T-helper 2 cell treated with Interferon-gamma antibody and Interleukin-4, amounts not matched to agents 5 μg/mL and 100 μg/mL, for 36 hours (primary cell): ENCODE data around the gene AP4S1.
"Not testable (repeated sequence)": the region's sequence is repeated elsewhere in the genome, so short reads cannot be mapped to it uniquely, and the experiment has no call there.

Experiments used
- DNase-seq: peaks from one replicate; pipeline ENCODE4 v3.0.0; 2021; ENCODE audit warnings: low spot score
- H3K27ac Mint-ChIP-seq: one replicate; pipeline ENCODE4 v1.8.0; 2021; ENCODE audit warnings: mild to moderate bottlenecking, mixed read lengths
- H3K27me3 Mint-ChIP-seq: one replicate; pipeline ENCODE4 v1.8.0; 2021; ENCODE audit warnings: low read depth, mixed read lengths
- H3K36me3 Mint-ChIP-seq: one replicate; pipeline ENCODE4 v1.8.0; 2021; ENCODE audit warnings: low read depth, mixed read lengths
- H3K4me1 Mint-ChIP-seq: one replicate; pipeline ENCODE4 v1.8.0; 2021; ENCODE audit warnings: low read depth, mixed read lengths
- H3K4me3 Mint-ChIP-seq: one replicate; pipeline ENCODE4 v1.8.0; 2022; ENCODE audit warnings: mild to moderate bottlenecking, moderate library complexity, mixed read lengths
- H3K9me3 Mint-ChIP-seq: one replicate; pipeline ENCODE4 v1.8.0; 2021; ENCODE audit warnings: mixed read lengths

The AP4S1 gene

GRCh38 chr14:31070431-31070830 is 45.0 kb downstream of the AP4S1 start:
- H3K4me3 Mint-ChIP-seq: no peak overlapping the region

GRCh38 chr14:31071151-31071550 is 45.7 kb downstream of the AP4S1 start:
- Mint-ChIP-seq H3K36me3 (peaks cover 4% of the 10 kb centered on the region), H3K4me1 (no peaks in the 10 kb centered on the region), H3K27ac (no peak overlapping the region), H3K9me3 (no peaks in the 10 kb centered on the region), H3K27me3 (no peaks in the 10 kb centered on the region), H3K4me3 (no peak overlapping the region)
- no peak for DNase-seq

More at GRCh38 chr14:31070431-31070830, 45.0 kb downstream of the AP4S1 start:
- no peaks in the 10 kb centered on the region for H3K9me3 Mint-ChIP-seq
- H3K27me3 Mint-ChIP-seq: no peaks in the 10 kb centered on the region
- DNase-seq: no peak
- no peaks in the 10 kb centered on the region for H3K4me1 Mint-ChIP-seq
- no peak overlapping the region for H3K27ac Mint-ChIP-seq
- peaks cover 4% of the 10 kb centered on the region for H3K36me3 Mint-ChIP-seq

- no peak for DNase-seq
- Mint-ChIP-seq H3K27me3 (no peaks in the 10 kb centered on the region), H3K36me3 (peaks cover 4% of the 10 kb centered on the region), H3K4me3 (no peak overlapping the region), H3K9me3 (no peaks in the 10 kb centered on the region), H3K27ac (no peak overlapping the region), H3K4me1 (no peaks in the 10 kb centered on the region)
These were observed 49.7 kb downstream of the AP4S1 start for GRCh38 chr14:31075144-31075543.

GRCh38 chr14:31078766-31079165 is 53.3 kb downstream of the AP4S1 start:
- Mint-ChIP-seq H3K27ac (no peak overlapping the region), H3K36me3 (peaks cover 4% of the 10 kb centered on the region), H3K4me1 (no peaks in the 10 kb centered on the region)

GRCh38 chr14:31080056-31080455 is 54.6 kb downstream of the AP4S1 start:
- Mint-ChIP-seq H3K27ac (no peak overlapping the region), H3K4me1 (no peaks in the 10 kb centered on the region), H3K36me3 (peaks cover 3% of the 10 kb centered on the region), H3K4me3 (no peak overlapping the region), H3K9me3 (no peaks in the 10 kb centered on the region), H3K27me3 (no peaks in the 10 kb centered on the region)
- DNase-seq: no peak

More at GRCh38 chr14:31078766-31079165, 53.3 kb downstream of the AP4S1 start:
- Mint-ChIP-seq H3K4me3 (no peak overlapping the region), H3K9me3 (no peaks in the 10 kb centered on the region), H3K27me3 (no peaks in the 10 kb centered on the region)
- DNase-seq: no peak

GRCh38 chr14:31080484-31080883 is 55.0 kb downstream of the AP4S1 start:
- no peaks in the 10 kb centered on the region for H3K4me1 Mint-ChIP-seq
- no peaks in the 10 kb centered on the region for H3K9me3 Mint-ChIP-seq
- no peak overlapping the region for H3K27ac Mint-ChIP-seq
- no peaks in the 10 kb centered on the region for H3K36me3 Mint-ChIP-seq
- no peak for DNase-seq
- H3K27me3 Mint-ChIP-seq: no peaks in the 10 kb centered on the region
- H3K4me3 Mint-ChIP-seq: no peak overlapping the region

- no peak for DNase-seq
- Mint-ChIP-seq H3K27me3 (no peaks in the 10 kb centered on the region), H3K9me3 (no peaks in the 10 kb centered on the region), H3K27ac (no peak overlapping the region), H3K4me3 (no peak overlapping the region), H3K4me1 (no peaks in the 10 kb centered on the region), H3K36me3 (no peaks in the 10 kb centered on the region)
These were observed 58.3 kb downstream of the AP4S1 start for GRCh38 chr14:31083781-31084180.

- no peak for DNase-seq
- Mint-ChIP-seq H3K36me3 (no peaks in the 10 kb centered on the region), H3K4me1 (no peaks in the 10 kb centered on the region), H3K27ac (no peak overlapping the region), H3K9me3 (no peaks in the 10 kb centered on the region), H3K4me3 (no peak overlapping the region), H3K27me3 (no peaks in the 10 kb centered on the region)
These were observed 58.9 kb downstream of the AP4S1 start for GRCh38 chr14:31084385-31084784.

- H3K27me3 Mint-ChIP-seq: no peaks in the 10 kb centered on the region
- no peaks in the 10 kb centered on the region for H3K4me1 Mint-ChIP-seq
- no peak overlapping the region for H3K4me3 Mint-ChIP-seq
- no peaks in the 10 kb centered on the region for H3K36me3 Mint-ChIP-seq
- H3K9me3 Mint-ChIP-seq: no peaks in the 10 kb centered on the region
- no peak for DNase-seq
- H3K27ac Mint-ChIP-seq: no peak overlapping the region
These were observed 59.6 kb downstream of the AP4S1 start for GRCh38 chr14:31085027-31085426.

GRCh38 chr14:31086466-31086865 is 61.0 kb downstream of the AP4S1 start:
- H3K36me3 Mint-ChIP-seq, H3K4me1 Mint-ChIP-seq, H3K4me3 Mint-ChIP-seq, H3K27ac Mint-ChIP-seq, H3K9me3 Mint-ChIP-seq, DNase-seq, H3K27me3 Mint-ChIP-seq: not testable (repeated sequence)

- H3K4me3 Mint-ChIP-seq: no peak overlapping the region
- DNase-seq: no peak
- H3K4me1 Mint-ChIP-seq: no peaks in the 10 kb centered on the region
- H3K27me3 Mint-ChIP-seq: no peaks in the 10 kb centered on the region
- H3K9me3 Mint-ChIP-seq: no peaks in the 10 kb centered on the region
- H3K27ac Mint-ChIP-seq: no peak overlapping the region
- no peaks in the 10 kb centered on the region for H3K36me3 Mint-ChIP-seq
These were observed 65.7 kb downstream of the AP4S1 start for GRCh38 chr14:31090883-31091764.

GRCh38 chr14:31092160-31092708 is 66.8 kb downstream of the AP4S1 start:
- H3K27me3 Mint-ChIP-seq: no peaks in the 10 kb centered on the region
- H3K9me3 Mint-ChIP-seq: no peaks in the 10 kb centered on the region
- no peak overlapping the region for H3K4me3 Mint-ChIP-seq
- no peak overlapping the region for H3K27ac Mint-ChIP-seq
- no peak for DNase-seq
- no peaks in the 10 kb centered on the region for H3K36me3 Mint-ChIP-seq
- no peaks in the 10 kb centered on the region for H3K4me1 Mint-ChIP-seq

- H3K27me3 Mint-ChIP-seq, H3K27ac Mint-ChIP-seq, H3K4me3 Mint-ChIP-seq: not testable (repeated sequence)
These were observed 68.7 kb downstream of the AP4S1 start for GRCh38 chr14:31093884-31094839.

GRCh38 chr14:31095817-31096216 is 70.4 kb downstream of the AP4S1 start:
- not testable (repeated sequence) for DNase-seq, H3K27ac Mint-ChIP-seq, H3K4me1 Mint-ChIP-seq, H3K4me3 Mint-ChIP-seq, H3K27me3 Mint-ChIP-seq, H3K9me3 Mint-ChIP-seq
- H3K36me3 Mint-ChIP-seq: peaks cover 26% of the 10 kb centered on the region

More at GRCh38 chr14:31093884-31094839, 68.7 kb downstream of the AP4S1 start:
- not testable (repeated sequence) for H3K4me1 Mint-ChIP-seq, DNase-seq, H3K9me3 Mint-ChIP-seq
- peaks cover 12% of the 10 kb centered on the region for H3K36me3 Mint-ChIP-seq
